NOMO-1 (cell line): ENCODE results near the gene SOX5.
"Not testable (repeated sequence)": the region's sequence is repeated elsewhere in the genome, so short reads cannot be mapped to it uniquely, and the experiment has no call there.

ENCODE experiments used
- DNase-seq, 2 experiments: peaks; one replicate each; lab custom pipeline; 2025; ENCODE audit not compliant: unreplicated experiment in 2 of 2; lab: John Stamatoyannopoulos, UW

SOX5 gene

DNA sequence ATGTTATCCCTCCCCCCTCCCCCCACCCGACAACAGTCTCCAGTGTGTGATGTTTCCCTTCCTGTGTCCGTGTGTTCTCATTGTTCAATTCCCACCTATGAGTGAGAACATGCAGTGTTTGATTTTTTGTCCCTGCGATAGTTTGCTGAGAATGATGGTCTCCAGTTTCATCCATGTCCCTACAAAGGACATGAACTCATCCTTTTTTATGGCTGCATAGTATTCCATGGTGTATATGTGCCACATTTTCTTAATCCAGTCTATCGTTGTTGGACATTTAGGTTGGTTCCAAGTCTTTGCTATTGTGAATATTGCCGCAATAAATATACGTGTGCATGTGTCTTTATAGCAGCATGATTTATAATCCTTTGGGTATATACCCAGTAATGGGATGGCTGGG lies 433.7 kb downstream of the SOX5 start:
- not testable (repeated sequence) for DNase-seq

DNA sequence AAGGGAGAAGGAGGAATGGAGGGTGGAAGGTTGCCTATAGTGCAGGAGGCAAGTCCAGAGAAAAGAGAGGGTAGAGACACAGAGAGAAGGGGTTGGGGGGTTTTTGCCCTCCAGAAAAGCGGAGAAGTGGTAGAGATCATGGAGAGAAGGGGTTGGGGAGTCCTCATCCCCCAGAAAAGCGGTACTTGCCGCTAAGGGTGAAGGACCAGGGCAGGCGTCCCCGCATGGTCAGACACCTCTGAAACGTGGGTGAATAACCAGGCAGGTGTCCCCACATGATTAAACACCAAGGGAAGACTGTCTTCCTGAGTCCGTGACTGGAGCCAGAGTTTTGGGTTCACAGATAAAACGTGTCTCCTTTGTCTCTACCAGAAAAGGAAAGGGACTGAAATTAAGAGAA lies 439.0 kb downstream of the SOX5 start:
- DNase-seq = no peak

DNA sequence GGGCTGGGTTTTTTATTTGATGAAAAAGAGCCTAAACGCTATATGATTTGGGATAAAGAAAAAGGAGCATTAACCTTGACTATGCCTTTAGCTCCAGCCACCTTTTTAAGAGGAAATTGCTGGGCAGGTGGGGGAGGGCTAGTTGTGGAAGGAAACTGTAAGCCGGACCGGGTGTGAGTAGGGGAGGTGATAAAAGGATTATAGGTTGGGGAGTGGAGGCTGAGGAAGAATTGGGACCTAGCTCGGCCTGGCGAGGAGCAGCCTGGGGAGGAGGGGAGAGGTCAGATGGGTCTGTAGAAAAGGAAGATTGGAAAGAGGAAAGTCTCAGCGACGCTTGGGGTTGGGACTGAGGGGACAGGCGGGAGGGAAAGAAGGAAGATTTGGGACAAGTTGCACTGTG lies 439.6 kb downstream of the SOX5 start:
- DNase-seq = not testable (repeated sequence)

DNA sequence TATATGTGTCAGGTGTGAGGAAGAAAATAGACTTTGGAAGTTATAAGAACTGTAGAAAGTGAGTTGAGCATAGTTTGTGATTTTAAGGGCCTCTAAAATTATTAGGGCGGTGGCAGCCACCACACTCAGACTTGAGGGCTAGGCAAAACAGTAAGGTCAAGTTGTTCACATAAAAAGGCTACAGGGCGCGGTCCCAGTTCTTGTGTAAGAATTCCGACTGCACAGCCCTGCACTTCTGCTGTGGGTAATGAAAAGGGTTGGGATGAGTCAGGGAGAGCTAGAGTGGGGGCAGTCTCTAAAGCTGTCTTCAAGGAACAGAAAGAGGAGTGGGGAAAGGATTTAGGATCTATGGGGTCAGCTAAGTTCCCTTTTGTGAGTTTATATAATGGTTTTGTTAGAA lies 441.7 kb downstream of the SOX5 start:
- DNase-seq = not testable (repeated sequence)

DNA sequence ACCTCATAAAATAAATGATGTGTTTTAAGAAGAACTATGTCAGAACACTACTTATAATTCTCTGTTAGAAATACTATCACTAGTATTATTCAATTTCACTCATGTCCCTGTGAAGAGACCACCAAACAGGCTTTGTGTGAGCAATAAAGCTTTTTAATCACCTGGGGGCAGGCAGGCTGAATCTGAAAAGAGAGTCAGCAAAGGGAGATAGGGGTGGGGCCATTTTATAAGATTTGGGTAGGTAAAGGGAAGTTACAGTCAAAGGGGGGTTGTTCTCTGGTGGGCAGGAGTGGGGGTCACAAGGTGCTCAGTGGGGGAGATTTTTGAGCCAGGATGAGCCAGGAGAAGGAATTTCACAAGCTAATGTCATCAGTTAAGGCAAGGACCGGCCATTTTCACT lies 443.7 kb downstream of the SOX5 start:
- DNase-seq = not testable (repeated sequence)

DNA sequence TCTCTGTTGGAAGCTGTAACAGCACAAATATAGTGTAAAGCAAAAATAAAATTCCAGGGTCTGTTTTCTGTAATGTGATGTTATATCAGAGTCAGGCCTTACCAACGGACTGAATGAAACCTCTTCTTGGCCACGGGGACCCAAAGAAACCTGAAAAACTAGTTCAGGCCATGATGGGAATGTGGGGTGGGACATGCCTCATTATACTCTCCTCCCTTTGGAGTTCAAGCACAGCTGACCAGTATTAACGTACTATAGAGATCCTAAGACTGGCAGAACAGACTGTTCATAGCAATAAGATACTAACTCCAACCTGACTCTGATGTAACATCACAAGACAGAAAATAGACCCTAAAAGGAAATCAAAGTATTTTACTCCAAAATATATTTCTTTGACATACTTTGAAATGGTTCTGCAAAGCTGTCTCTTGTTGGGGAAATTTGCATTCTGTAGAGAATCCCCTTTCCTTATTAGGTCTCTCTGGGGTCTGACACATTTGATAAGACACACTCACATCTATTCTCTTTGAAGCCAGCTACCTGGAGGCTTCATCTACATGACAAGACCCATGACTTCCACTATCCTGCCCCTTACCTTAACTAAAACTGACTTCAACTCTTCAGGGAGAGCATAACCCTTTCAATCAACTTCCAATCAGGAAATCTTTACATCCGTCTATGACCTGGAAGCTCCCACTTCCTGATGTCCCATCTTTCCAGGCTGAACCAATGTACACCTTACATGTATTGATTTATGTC lies 444.6 kb downstream of the SOX5 start:
- no peak for DNase-seq

DNA sequence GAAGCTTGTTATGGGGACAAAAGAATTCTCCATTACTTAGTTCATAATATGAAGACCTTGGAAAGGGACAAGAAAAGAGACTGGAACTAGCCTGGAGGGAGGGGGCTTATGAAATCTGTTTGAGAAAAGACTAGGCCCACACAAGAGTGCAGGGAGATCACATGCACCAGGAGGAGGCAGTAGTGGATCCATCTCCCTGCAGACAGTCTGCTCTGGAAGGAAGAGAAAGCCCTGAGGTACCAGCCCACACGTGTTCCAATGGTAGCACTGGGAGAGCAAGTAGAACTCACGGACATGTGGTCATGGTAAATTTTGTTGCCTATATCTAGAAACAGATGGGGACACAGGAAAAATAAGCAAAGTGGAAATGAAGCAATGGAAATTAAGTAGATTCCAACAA lies 445.4 kb downstream of the SOX5 start:
- DNase-seq = no peak

DNA sequence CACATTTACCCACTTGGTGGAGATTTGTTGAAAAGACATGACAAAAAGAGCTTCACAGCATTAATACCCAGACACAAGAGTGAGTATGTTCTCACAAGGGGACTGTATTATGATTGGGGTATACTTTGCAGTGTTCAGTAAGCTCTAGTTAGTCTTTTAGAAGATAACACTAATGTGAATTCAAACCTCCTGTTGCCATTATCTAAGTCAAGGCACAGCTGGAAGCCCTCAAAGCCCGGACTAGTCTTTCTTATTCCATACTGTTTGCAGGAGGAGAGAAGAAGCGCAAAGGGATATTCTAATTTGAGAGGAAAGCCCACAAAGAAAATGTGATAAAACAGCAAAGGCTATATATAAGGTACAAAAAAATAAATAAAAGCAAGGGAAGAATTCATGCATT lies 445.9 kb downstream of the SOX5 start:
- no peak for DNase-seq

DNA sequence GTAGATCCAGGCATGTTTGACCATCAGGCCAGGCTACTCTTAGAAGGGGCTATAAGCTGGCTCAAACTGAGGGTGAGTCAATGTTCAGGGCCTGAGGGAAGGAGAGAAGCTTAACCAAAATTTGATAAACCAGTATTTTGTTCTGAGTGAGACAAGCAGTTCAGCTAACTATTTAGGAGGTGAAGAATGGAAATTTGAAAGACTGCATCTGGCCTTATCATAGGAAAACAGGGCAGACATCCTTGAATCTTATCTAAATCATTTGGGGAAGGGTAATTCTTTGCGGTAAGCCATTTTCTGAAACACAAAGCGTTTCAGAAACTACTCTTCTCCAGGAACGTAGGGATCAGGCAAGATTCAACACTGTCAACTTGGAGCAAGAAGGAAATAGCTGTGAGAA lies 447.2 kb downstream of the SOX5 start:
- DNase-seq = no peak

DNA sequence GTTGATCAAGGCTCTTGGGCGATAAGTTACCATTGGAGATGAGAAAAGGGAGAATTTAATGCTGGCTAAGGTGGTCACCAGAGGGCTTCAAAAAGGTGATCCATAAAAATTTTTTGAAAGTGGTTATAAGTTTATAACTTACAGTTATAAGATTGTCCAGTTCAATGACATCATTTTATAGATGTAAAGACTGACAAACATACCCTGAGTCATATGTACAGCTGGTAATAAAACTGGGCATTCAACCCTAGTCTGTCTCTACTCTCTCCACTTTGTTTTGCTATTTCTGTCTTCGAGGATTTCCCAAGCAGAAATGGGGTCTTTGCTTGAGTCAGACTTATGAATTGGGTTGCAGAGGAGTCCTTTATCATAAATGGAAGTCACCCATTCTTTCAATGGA lies 454.0 kb downstream of the SOX5 start:
- no peak for DNase-seq

DNA sequence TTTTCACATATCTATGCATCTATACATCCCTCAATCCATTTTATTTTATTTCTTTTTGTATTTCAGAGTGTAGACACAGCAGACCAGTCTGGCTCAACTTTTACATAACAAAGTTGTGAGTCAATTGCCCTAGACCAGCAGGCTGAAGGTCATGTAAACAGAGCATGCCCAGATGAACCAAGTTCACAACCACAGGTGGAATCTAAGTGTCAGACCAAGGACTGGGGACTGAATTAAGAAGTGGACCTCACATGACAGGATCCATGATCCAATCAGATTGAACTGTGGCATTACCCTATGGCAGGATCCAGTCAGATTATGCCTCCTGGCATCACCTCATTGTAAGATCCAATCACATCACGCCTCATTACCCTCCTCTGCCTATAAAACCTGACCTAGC lies 455.8 kb downstream of the SOX5 start:
- no peak for DNase-seq

DNA sequence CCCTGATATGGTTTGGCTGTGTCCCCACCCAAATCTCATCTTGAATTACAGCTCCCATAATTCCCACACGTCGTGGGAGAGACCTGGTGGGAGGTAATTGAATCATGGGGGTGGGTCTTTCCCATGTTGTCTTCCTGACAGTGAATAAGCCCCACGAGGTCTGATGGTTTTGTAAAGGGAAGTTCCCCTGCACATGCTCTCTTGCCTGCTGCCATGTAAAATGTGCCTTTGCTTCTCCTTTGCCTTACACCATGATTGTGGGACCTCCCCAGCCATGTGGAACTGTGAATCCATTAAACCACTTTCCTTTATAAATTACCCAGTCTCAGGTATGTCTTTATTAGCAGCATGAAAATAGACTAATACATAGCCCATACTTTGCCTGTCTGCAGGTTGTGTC lies 458.4 kb downstream of the SOX5 start:
- not testable (repeated sequence) for DNase-seq

DNA sequence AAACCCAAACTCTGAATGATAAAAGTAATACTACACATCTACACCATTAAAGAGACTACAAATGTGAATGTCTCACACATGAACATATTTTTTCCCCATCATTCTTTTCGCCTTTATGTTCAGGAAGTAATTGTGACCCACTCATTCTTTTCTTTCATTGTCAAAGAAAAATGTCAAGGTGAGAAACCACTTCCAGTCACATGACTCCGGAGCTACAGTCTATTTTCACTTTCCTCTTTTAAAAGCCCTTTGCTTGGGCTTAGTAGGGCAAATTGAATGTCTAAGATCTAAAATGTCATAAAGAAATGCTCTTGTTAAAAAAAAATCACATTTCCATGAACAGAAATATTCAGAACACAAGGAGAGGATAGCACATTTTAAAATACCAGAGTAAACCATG lies 461.3 kb downstream of the SOX5 start:
- no peak for DNase-seq

DNA sequence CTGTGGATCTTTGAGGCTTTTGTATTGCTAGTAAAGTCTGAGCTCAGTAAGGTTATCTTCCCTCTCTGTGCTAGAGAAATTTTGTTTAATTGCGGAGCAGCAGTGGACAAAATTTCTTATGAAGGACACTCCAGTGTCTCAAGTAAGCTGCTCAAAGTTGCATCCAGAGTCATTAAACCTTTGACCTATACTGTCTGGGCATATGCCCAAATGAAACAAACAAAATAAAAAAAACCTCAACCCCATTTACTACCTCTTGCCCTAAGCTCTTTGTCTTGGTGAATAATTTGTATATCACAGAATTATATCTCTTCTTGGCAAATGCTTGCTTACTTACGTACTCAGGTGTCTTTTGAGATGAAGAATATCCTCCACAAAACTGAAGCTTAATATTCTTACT lies 465.2 kb downstream of the SOX5 start:
- DNase-seq = no peak

DNA sequence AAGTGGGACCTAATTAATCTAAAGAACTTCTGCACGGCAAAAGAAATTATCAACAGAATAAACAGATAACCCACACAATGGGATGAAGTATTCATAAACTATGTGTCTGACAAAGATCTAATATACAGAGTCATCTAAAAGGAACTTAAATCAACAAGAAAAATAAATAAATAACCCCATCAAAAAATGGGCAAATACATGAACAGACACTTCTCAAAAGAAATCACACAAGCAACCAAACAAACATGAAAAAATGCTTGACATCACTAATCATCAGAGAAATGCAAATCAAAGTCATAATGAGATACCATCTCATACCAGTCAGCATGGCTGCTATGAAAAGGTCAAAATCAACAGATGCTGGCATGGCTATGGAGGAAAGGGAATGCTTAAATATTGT lies 466.9 kb downstream of the SOX5 start:
- no peak for DNase-seq
